Hepatocyte (in vitro differentiated cells): ENCODE measurements around the gene GATA5. TPM values are rescaled to one million over a fixed set of nuclear protein-coding genes. Genes with fewer than 3 reads are reported as not detected.

Source experiments
- DNase-seq: peaks from one replicate; pipeline ENCODE4 v3.0.0-alpha.2; 2016; ENCODE audit warnings: low spot score
- H2AFZ ChIP-seq: fragments of 200-600 bp; sonication (generic); 2 replicates; pipeline ENCODE4 v1.6.0; 2016; ENCODE audit warnings: antibody characterized with exemption, mild to moderate bottlenecking
- H3K27ac ChIP-seq: fragments of 200-600 bp; sonication (generic); 2 replicates; pipeline ENCODE4 v1.5.1; 2016; ENCODE audit warnings: mild to moderate bottlenecking
- H3K27me3 ChIP-seq: fragments of 200-600 bp; sonication (generic); 2 replicates; pipeline ENCODE4 v1.6.1; 2016
- H3K36me3 ChIP-seq: fragments of 200-600 bp; sonication (generic); replicated peaks from 2 replicates; pipeline ENCODE4 v1.5.1; 2016; ENCODE audit warnings: low read depth; ENCODE audit not compliant: insufficient read depth
- H3K4me1 ChIP-seq: fragments of 200-600 bp; sonication (generic); 2 replicates; pipeline ENCODE4 v1.5.1; 2016; ENCODE audit warnings: mild to moderate bottlenecking, moderate library complexity; ENCODE audit not compliant: insufficient read depth
- H3K4me2 ChIP-seq: fragments of 200-600 bp; sonication (generic); 2 replicates; pipeline ENCODE4 v1.6.0; 2016
- H3K4me3 ChIP-seq: fragments of 200-600 bp; sonication (generic); 2 replicates; pipeline ENCODE4 v1.5.1; 2016; ENCODE audit warnings: mild to moderate bottlenecking
- H3K79me2 ChIP-seq: fragments of 200-600 bp; sonication (generic); 2 replicates; pipeline ENCODE4 v1.6.0; 2017; ENCODE audit warnings: mild to moderate bottlenecking
- H3K9me2 ChIP-seq: fragments of 200-600 bp; sonication (generic); replicated peaks from 2 replicates; pipeline ENCODE4 v1.6.0; 2017; ENCODE audit warnings: mild to moderate bottlenecking; ENCODE audit not compliant: insufficient read depth
- H3K9me3 ChIP-seq: fragments of 200-600 bp; sonication (generic); 2 replicates; pipeline ENCODE4 v1.5.1; 2016; ENCODE audit warnings: low read depth, mild to moderate bottlenecking
- H4K20me1 ChIP-seq: fragments of 200-600 bp; sonication (generic); 2 replicates; pipeline ENCODE4 v1.6.0; 2016; ENCODE audit warnings: mild to moderate bottlenecking; ENCODE audit not compliant: insufficient read depth, poor library complexity, severe bottlenecking
- EZH2 ChIP-seq: fragments of 200-600 bp; sonication (generic); IDR thresholded peaks from 2 replicates; pipeline ENCODE4 v1.6.1; 2016; ENCODE audit warnings: antibody characterized with exemption, mild to moderate bottlenecking, borderline replicate concordance
- EZH2phosphoT487 ChIP-seq: fragments of 200-600 bp; sonication (generic); IDR thresholded peaks from one replicate; pipeline ENCODE4 v1.6.1; 2018; ENCODE audit warnings: antibody characterized with exemption, mild to moderate bottlenecking, low read depth, moderate library complexity; ENCODE audit not compliant: unreplicated experiment, severe bottlenecking
- WGBS: methylation state at CpG from one replicate; pipeline ENCODE4 v1.1.6; 2016; ENCODE audit warnings: low lambda C conversion rate; ENCODE audit errors: missing lambda C conversion rate; 5-methylcytosine and 5-hydroxymethylcytosine counted together
- polyA plus RNA-seq: library from polyadenylated mRNA; unstranded; fragments of >200 nt; fragmentation: Nextera tagmentation; extraction: Ambion mirVana; gene quantifications from 2 replicates; pipeline ENCODE4 v1.2.1, GENCODE V29; 2016
- total RNA-seq: library from RNA; depleted of rRNA; stranded (reverse); fragments of >200 nt; gene quantifications from 2 replicates; pipeline ENCODE4 v1.2.3, GENCODE V29; 2014
- TF ChIP-seq, protein P1 (sequence below): fragments of 200-600 bp; sonication (generic); IDR thresholded peaks from 2 replicates; pipeline ENCODE4 v1.5.1; 2016; ENCODE audit warnings: antibody characterized with exemption, mild to moderate bottlenecking; ENCODE audit not compliant: poor library complexity

Gene GATA5
- total and polyA plus RNA-seq, 2 experiments from 2014 or later: 28.7 to 53.6 TPM

DNA sequence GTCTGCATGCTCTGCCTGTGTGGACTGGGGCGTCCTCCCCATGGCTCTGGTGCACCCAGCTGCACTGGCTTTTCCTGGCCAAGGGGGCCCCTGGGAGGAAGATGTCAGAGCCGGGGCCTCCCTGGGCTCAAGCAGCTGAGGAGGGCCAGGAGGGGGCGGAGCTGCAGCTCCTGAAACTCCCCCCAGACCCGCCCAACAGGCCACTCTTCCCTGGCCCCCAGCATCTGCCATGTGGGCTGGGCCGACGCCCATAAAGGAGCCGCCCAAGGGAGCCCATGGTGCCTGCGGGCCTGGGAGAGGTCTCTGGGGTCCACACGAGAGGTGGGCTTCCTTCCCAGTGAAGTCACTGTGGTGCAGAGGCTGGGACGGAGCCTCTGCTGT, 52.5 kb downstream of the GATA5 start:
- Histone ChIP-seq H3K9me3 (no peaks in the 10 kb centered on the region), H3K36me3 (no peaks in the 10 kb centered on the region), H3K4me3 (no peak overlapping the region), H3K9me2 (no peaks in the 10 kb centered on the region), H4K20me1 (no peaks in the 10 kb centered on the region), H3K27ac (no peak overlapping the region), H3K27me3 (no peaks in the 10 kb centered on the region), H3K4me1 (peaks cover 37% of the 10 kb centered on the region), H3K4me2 (no peak overlapping the region), H2AFZ (no peak overlapping the region), H3K79me2 (peaks cover 8% of the 10 kb centered on the region)
- no peak for DNase-seq
- TF ChIP-seq EZH2 (no peak), EZH2phosphoT487 (no peak)
- TF ChIP-seq, protein P1, sequence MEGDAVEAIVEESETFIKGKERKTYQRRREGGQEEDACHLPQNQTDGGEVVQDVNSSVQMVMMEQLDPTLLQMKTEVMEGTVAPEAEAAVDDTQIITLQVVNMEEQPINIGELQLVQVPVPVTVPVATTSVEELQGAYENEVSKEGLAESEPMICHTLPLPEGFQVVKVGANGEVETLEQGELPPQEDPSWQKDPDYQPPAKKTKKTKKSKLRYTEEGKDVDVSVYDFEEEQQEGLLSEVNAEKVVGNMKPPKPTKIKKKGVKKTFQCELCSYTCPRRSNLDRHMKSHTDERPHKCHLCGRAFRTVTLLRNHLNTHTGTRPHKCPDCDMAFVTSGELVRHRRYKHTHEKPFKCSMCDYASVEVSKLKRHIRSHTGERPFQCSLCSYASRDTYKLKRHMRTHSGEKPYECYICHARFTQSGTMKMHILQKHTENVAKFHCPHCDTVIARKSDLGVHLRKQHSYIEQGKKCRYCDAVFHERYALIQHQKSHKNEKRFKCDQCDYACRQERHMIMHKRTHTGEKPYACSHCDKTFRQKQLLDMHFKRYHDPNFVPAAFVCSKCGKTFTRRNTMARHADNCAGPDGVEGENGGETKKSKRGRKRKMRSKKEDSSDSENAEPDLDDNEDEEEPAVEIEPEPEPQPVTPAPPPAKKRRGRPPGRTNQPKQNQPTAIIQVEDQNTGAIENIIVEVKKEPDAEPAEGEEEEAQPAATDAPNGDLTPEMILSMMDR: no peak
- WGBS: 80% methylated on average over 9 of the region's 10 CpGs

DNA sequence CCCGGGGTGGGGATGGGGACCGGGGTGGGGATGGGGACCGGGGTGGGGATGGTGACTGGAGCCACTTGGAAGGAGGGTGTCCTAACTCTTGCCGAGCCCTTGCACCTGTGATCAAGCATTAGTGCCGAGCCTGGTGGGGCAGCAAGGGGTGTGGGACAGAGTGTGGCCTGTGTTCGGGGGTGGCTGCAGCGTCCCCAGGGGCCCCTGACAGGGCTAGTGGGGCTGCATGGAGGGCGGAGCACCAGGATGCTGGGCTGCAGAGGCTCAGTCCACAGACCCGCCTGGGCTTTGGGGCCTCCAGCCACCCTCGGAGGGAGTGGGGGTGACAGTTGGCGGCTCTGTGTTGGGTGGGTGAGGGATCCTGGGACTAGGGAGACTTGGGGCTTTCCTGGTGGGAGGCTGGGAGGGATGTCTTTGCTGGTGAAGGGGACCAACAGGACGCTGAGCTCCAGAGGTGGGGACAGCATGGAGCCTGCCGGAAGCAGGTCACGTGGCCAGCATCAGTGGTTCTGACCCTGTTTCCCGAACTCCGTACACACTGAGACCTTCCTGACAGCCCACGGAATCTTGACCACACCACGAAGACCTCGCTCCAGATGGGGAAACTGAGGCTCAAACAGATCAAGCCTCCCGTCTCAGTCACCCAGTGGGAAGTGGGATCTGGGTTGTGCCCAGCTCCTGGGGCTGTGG, 53.0 kb downstream of the GATA5 start:
- no peak overlapping the region for H3K27ac ChIP-seq
- TF ChIP-seq EZH2phosphoT487 (no peak), EZH2 (no peak)
- H3K79me2 ChIP-seq: peaks cover 8% of the 10 kb centered on the region
- 91% methylated on average over 16 of the region's 20 CpGs for WGBS
- no peak overlapping the region for H3K4me2 ChIP-seq
- H3K9me2 ChIP-seq: no peaks in the 10 kb centered on the region
- no peak for DNase-seq
- no peaks in the 10 kb centered on the region for H4K20me1 ChIP-seq
- H3K9me3 ChIP-seq: no peaks in the 10 kb centered on the region
- H3K36me3 ChIP-seq: no peaks in the 10 kb centered on the region
- no peak overlapping the region for H3K4me3 ChIP-seq
- no peaks in the 10 kb centered on the region for H3K27me3 ChIP-seq
- H3K4me1 ChIP-seq: peaks cover 31% of the 10 kb centered on the region
- no peak overlapping the region for H2AFZ ChIP-seq

DNA sequence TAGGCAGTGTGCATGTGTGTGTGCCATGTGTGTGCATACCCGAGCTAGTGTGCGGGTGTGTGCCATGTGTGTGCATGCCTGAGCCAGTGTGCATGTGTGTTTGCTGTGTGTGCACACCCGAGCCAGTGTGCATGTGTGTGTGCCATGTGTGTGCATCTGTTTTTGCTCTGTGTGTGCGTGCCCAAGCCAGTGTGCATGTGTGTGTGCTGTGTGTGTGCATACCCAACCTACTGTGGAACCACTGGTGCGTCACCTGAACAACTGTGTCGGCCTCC, 54.1 kb downstream of the GATA5 start:
- no peak overlapping the region for H2AFZ ChIP-seq
- no peaks in the 10 kb centered on the region for H4K20me1 ChIP-seq
- H3K36me3 ChIP-seq: no peaks in the 10 kb centered on the region
- no peak overlapping the region for H3K4me2 ChIP-seq
- TF ChIP-seq, protein P1: no peak
- no peak for TF ChIP-seq EZH2phosphoT487
- no peaks in the 10 kb centered on the region for H3K27me3 ChIP-seq
- 94% methylated on average over 6 of the region's 6 CpGs for WGBS
- H3K9me2 ChIP-seq: no peaks in the 10 kb centered on the region
- peaks cover 8% of the 10 kb centered on the region for H3K79me2 ChIP-seq
- H3K4me3 ChIP-seq: no peak overlapping the region
- no peak overlapping the region for H3K27ac ChIP-seq
- DNase-seq: no peak
- H3K4me1 ChIP-seq: peaks cover 22% of the 10 kb centered on the region
- no peaks in the 10 kb centered on the region for H3K9me3 ChIP-seq

DNA sequence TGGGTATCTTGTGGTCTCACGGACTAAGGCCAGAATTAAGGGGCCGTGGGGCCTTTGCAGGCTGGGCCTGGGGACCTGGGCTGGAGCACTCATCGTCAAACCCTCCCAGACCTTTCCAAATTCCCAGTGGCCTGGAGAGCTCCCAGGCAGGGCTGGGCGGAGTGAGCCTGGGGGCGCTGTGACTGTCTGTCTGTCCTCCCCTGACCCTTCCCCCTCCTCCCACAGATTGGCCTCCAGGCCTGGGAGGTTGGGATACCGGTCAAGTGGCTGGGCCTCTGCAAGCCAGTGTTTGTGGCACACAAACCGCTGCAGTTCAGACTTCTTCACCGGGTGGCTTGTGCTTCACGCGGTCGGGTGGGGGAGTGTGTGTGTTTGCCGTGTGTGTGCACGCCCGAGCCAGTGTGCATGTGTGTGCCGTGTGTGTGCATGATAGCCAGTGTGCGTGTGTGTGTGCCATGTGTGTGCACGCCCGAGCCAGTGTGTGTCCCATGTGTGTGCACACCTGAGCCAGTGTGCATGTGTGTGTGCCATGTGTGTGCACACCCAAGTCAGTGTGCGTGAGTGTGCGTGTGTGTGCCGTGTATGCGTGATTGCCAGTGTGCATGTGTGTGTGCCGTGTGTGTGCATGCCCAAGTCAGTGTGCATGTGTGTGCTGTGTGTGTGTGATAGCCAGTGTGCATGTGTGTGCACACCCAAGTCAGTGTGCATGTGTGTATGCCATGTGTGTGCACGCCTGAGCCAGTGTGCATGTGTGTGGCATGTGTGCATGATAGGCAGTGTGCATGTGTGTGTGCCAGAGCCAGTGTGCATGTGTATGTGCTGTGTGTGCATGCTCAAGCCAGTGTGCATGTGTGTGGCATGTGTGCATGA, 54.7 kb downstream of the GATA5 start:
- H3K4me3 ChIP-seq: no peak overlapping the region
- peaks cover 17% of the 10 kb centered on the region for H3K4me1 ChIP-seq
- WGBS: 89% methylated on average over 24 of the region's 24 CpGs

More for the DNA sequence above, 54.7 kb downstream of the GATA5 start:
- no peak for DNase-seq
- peaks cover 8% of the 10 kb centered on the region for H3K79me2 ChIP-seq
- no peaks in the 10 kb centered on the region for H3K36me3 ChIP-seq
- no peak overlapping the region for H2AFZ ChIP-seq
- no peaks in the 10 kb centered on the region for H3K27me3 ChIP-seq
- H3K9me2 ChIP-seq: no peaks in the 10 kb centered on the region
- H3K27ac ChIP-seq: no peak overlapping the region
- H4K20me1 ChIP-seq: no peaks in the 10 kb centered on the region
- H3K9me3 ChIP-seq: no peaks in the 10 kb centered on the region
- TF ChIP-seq EZH2phosphoT487 (no peak), EZH2 (no peak)
- TF ChIP-seq, protein P1: no peak
- H3K4me2 ChIP-seq: no peak overlapping the region
